Inflammatory macrophage treated with lipopolysaccharide for 1 hour (primary cell): ENCODE data around the gene FAAP20.

ENCODE experiments used
- DNase-seq, 2 donors: peaks; one replicate each; pipeline ENCODE4 v3.0.0-alpha.2; 2020 to 2022

FAAP20 gene

DNA sequence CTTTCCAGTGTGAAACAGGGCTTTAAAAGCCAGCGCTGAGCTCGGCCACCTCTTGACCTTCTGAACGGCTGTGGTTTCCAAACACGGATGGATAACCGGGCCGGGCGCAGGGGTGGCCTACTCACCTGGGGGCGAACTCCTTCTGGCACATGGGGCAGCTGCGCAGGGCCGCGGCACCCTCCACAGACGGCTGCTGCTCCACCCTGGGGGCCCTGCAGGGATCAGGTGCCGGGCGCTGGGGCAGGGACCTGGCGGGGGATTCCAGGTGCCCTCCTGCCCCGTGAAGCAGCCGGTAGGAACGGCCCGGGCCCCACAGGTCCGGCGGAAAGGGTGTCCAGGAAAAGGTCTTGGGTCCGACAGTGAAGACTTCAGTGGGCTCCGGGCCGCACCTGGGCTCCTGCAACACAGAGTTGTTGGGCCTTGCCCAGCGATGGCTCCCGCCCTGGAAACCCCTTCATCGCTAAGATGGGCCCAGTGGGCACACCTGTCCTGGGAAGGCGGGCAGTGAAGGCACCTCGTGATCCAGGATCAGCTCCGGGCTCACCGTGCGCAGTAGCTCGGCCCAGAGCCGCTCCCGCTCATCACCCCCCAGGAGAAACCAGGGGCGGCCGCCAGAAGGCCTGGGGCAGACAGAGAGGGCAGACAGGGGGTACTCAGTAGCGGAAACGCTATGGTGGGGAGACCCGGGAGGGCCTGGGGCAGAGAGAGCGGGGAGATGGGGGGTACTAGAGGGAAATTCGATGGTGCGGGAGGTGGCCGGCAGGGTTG lies 874 bp downstream of the FAAP20 start:
- DNase-seq: no peak

GRCh38 chr1:2192031-2192995 lies 2.3 kb downstream of the FAAP20 start:
- no peak for DNase-seq

- no peak for DNase-seq
Observed at GRCh38 chr1:2190491-2190976, 4.0 kb downstream of the FAAP20 start.

DNA sequence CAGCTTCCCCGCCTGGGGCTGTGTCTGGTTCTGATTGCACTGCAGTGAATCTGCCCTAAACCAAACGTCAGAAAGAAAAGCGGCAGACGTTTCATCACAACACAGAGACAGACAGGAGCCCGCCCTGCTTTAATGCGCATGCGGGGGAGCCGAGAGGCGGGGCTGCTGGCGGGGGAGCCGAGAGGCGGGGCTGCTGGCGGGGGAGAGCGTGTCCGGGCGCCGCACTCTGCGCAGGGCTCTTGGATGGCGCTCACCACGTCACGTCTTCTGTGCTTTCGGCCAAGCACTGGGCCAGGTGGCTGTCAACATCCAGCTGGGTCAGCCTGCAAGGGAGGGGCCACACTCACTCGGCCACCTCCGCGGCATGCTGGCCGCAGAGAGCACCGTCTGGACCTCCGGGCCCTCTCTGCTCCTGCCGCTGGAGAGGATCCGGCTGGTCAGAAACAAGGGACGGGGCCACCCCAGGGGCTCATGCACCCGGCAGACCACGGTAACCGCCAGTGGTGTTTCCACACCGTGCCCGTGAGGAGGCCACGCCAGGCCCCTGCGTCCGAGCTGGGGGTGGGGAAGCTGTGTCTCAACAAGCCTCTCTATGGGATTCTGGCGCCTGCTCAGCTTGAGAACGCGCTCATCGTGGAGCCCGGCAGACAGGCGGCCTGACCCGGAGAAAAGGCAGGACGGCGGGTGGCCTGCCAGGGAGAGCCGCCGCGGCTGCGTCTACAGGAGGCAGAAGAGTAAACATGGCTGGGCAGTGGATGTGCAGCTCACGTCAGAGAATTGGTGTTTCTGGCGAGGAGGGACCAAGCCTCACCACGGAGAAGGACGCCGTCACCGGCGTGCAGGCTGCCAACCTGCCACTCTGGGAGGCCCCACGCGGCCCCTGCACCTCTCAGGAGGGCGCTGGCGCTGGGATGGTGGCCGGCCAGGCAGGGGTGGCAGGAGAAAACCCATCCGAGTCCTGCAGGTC lies 4.8 kb downstream of the FAAP20 start:
- peak; percentile 80 to 84 for DNase-seq

GRCh38 chr1:2188336-2188735 lies 6.2 kb downstream of the FAAP20 start:
- no peak for DNase-seq

DNA sequence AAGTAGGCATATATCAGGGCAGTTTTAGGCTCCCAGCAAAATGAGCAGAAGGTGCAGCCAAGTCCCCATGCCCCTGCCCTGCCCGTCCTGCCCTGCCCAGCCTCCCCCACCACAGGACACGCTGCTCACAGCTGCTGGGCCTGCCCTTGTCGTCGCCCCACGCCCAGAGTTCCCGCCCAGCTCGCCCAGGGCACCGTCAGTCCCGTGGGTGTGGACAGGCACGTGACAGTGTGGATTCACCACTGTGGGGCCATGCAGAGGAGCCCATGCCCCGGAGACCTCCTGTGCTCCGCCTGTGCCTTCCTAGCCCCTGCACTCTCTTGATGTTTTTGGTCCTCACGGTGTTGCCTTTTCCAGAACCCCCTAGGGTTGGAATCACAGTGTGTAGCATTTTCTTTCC lies 7.0 kb downstream of the FAAP20 start:
- DNase-seq: no peak

DNA sequence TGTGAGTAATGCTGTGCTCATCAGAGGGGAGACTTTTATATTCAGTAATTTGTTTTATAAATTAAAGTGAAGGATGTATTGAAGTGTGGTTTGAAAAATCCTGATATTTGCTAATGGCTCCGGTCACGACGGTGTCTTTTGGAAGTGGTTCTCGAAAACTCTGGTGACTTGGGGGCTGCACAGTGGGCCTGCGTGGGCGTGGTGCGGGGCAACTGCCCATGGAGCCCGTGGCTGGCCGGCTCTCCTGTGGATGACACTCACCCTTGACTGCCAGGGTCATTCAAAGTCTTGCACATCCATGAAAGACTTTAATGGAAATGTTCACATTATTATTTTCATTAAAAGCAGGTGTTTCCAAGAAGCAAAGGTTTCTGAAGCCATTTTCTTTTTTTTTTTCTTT lies 7.7 kb downstream of the FAAP20 start:
- DNase-seq: no peak

- no peak for DNase-seq
Observed at GRCh38 chr1:2185880-2186855, 8.4 kb downstream of the FAAP20 start.

- no peak for DNase-seq
Observed at GRCh38 chr1:2184934-2185333, 9.6 kb downstream of the FAAP20 start.

DNA sequence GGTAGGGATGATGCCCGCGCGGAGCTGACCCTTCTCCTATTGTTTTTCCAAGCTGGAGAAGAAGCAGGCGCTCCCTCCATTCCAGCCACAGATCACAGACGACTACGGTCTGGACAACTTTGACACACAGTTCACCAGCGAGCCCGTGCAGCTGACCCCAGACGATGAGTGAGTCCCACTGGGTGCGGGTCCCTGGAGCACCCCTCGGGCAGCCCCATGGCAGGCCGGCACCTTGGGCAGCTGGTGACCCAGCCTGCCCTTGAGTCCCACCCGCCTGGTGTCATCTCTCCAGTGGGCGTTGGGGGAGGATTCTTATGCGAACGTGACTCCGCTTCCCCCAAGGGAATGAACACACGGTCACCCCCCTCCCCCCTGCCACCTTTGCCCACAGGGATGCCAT lies 10.0 kb downstream of the FAAP20 start:
- no peak for DNase-seq

DNA sequence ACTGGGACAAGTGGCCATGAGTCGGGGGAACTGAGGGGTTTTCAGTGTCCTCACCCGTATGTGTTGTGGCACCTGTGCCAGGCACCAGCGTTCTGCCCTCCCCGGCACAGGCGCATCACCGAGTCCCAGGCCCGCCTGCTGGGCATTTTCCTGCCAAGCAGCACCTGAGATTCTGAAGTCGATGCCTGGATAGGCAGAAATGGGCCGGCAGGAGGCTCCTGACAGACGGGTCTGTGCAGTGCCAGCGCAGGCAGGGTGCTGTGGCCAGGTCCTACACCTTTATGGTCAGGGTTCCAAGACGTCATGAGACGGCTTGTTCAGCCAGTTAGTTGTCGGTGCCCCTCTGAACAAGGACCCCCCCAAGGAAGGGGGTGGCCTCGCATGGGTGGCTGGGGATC lies 10.6 kb downstream of the FAAP20 start:
- DNase-seq: no peak

DNA sequence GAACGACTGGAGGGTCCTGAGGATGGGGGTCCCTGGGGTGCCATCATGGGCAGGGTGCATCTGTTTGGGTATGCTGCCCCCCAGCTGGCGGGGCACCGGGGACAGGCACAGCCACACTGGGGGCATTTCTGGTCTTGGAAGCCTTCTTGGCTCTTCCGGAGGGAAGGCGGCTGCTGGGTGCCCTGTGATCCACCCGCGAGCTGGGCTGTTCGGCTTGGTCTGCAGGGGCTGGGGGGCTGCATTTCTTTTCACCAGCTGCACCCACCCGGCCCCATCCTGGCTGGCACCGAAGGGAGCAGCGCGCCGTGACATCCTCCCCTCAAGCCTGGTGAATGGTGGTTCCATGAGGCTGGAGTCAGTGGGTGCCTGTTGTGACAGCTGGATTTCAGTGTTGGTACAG lies 12.2 kb downstream of the FAAP20 start:
- DNase-seq: no peak

- DNase-seq: no peak
Observed at GRCh38 chr1:2181752-2182151, 12.8 kb downstream of the FAAP20 start.

DNA sequence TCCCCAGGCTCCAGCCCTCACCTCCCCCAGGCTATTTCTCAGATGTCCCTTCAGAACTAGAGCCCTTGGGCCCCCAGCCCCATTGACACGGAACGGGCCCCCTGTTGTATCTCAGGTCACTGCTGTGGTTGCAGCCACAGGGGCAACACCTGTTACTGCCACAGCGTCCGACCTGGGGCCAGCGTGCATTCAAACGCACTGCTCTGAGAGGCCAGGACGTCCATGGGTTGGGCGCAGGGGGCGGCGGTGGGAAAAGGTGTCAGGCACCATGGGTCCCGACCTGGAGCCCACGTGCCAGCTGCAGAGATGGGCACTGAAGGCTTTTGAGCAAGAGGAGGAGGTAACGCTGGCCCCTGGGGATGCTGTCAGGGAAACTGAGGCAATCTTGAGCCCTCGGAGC lies 13.3 kb downstream of the FAAP20 start:
- DNase-seq: no peak

DNA sequence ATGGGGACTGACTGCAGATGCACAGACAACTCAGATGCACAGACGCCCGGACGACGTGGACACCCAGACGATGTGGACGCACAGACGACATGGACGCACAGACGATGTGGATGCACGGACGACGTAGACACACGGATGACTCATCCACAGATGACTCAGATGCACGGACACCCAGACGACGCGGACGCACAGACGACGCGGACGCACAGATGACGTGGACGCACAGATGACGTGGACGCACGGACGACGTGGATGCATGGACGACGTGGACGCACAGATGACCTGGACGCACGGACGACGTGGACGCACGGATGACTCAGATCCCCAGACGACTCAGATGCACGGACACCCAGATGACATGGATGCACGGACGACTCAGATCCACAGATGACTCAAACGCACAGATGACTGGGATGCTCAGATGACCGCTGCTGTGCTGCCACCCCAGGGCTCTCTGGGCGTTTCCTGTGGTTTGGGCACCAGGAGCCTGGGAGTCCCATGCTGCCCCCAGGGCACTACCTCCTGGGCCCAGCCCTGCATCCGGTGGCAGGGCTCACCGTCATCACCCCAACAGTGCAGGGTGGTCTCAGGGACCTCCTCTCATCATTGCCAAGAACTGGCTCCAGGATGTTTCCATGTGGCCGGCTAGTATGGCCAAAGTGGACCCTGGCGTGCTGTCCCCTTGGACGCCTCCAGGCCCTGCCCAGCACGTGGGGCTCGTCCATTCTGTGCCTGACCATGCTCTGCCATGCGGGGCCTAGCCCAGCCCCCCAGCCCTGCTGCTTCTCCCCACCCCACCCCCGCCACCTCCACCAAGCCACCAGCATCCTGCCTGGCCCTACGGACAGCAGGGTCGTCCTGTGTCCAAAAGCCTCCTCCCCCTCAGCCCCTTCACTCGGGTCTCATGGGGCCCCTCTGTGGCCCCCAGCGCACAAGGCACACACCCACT lies 14.0 kb downstream of the FAAP20 start:
- no peak for DNase-seq

DNA sequence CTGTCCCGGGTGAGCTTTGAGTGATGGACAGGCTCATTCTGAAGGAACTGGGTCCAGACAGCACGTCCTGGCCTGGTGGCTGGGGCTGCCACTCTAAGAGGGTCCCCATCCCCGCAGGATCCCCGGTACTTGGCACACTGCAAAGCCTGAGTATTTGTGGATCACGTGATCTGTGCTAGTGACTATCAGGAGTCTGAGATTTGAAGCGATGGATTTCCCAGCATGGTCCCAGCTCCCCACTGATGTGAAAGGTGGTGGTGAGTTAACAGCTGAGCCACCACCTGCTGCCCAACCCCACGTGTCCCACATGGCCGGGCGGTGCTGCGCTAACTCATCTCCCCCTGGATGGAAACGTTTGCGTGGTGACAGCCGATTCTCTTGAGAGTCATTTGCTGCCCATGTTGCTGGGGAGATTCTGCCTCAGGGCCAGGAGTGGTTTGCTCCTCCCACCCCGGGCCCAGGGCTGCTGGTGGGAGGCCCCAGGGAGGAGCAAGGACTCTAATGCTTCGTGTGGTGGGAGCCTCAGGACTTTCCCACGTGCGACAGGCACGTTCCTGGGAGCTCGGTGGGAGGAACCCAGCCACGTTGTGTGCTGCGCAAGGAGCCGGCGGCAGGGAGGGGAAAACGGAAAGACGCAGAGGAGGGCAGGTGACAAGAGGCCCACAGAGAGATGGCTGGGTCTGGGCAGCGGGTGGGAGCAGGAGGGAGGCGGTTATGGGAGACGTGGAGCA lies 15.1 kb downstream of the FAAP20 start:
- DNase-seq: no peak

- DNase-seq: no peak
Observed at GRCh38 chr1:2178875-2179274, 15.7 kb downstream of the FAAP20 start.

- no peak for DNase-seq
Observed at GRCh38 chr1:2177946-2178538, 16.5 kb downstream of the FAAP20 start.

- no peak for DNase-seq
Observed at GRCh38 chr1:2177541-2177940, 17.0 kb downstream of the FAAP20 start.
